ENCODE results near the gene SMIM35.

The SMIM35 gene

GRCh38 chr11:117966908-117967307 lies 119.9 kb downstream of the SMIM35 start:
- no peak for DNase-seq

GRCh38 chr11:117962826-117963225 lies 123.9 kb downstream of the SMIM35 start:
- DNase-seq, result no peak

- no peak for DNase-seq
Measured at GRCh38 chr11:117961896-117962295, 124.9 kb downstream of the SMIM35 start.

GRCh38 chr11:117960406-117960805 lies 126.4 kb downstream of the SMIM35 start:
- DNase-seq, result no peak

DNA sequence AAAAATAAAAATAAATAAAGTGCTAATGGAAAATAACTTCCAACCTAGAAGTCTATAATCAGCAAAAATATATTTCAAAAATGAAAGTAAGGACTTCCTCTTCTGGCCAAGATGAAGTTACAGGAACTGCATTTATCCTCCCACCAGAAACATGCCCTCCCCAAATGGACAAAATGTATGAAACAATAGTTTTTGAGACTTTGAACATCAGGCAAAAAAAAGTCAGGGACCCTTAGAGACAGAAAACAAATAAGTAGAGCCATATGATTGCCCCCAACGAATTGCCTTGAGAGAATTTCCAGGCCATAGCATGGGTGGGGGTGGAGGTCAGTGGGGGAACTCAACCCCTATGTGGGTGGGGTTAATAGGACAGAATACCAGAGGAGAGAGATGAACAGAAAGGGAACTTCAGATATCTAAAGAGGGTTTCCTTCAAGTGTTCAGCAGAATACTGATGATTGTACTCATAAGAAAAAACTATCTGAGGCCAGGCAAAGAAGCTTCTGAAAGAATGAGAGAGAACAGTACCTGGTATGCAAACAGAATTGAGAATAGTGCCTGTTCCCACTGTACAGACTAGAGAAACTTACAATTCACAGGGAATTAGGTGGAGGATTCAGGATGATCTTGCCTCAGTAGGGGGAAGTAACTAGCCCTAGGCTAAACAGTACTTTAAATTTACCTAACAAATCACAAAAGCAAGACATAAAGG lies 127.2 kb downstream of the SMIM35 start:
- DNase-seq, result no peak

DNA sequence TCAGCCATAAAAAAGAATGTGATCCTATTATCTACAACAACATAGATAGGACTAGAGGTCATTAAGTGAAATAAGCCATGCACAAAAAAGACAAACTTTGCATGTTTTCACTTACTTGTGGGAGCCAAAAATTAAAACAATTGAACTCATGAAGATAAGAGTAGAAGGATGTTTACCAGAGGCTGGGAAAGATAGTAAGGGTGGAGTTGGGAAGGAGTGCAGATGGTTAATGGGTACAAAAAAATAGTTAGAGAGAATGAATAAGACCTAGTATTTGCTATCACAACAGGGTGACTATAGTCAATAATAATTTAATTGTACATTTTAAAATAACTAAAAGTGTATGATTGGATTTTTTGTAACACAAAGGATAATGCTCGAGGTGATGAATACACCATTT lies 127.8 kb downstream of the SMIM35 start:
- DNase-seq, result no peak
